Renal cortex interstitium (tissue), 11 donors: ENCODE measurements around the gene TULP4. TPM values are rescaled to one million over a fixed set of nuclear protein-coding genes. Genes with fewer than 3 reads are reported as not detected.
A peak's percentile ranks its signal among the peaks of the same experiment; 100 is the strongest.
"Not testable (repeated sequence)": the region's sequence is repeated elsewhere in the genome, so short reads cannot be mapped to it uniquely, and the experiment has no call there.

Experiments
- DNase-seq, 11 donors: peaks; one replicate each; pipeline ENCODE4 v3.0.0-alpha.2; 2013; ENCODE audit warnings: low read depth in 9 of 11, low spot score in 4 of 11; ENCODE audit errors: extremely low read depth in 1 of 11
- polyA plus RNA-seq, 3 donors: library from polyadenylated mRNA; unstranded; fragments of 120-200 nt; gene quantifications; one replicate each; pipeline ENCODE4 v1.2.1, GENCODE V29; 2013; ENCODE audit not compliant: insufficient read length in 3 of 3

The TULP4 gene
- polyA plus RNA-seq, 3 donors, result 21.1 to 21.8 (median 21.8) TPM

DNA sequence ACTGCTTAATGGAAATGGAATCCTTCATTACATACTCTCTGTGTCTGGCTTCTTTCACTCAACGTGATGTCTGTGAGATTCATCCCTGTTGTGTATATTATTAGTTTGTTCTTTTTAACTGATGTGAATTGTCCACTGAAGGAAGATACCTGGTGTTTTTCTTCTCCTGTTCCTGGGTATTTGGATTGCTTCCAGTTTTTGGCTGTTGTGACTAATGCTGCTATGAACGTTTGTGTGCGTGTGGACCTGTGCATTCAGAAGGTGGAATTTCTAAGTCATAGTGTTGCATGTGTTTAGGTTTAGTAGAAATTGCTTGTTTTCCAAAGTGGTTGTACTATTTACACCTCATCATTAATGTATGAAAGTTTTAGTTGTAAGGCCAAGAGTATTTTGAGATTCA, 3.8 kb downstream of the TULP4 start:
- DNase-seq, result no peak

DNA sequence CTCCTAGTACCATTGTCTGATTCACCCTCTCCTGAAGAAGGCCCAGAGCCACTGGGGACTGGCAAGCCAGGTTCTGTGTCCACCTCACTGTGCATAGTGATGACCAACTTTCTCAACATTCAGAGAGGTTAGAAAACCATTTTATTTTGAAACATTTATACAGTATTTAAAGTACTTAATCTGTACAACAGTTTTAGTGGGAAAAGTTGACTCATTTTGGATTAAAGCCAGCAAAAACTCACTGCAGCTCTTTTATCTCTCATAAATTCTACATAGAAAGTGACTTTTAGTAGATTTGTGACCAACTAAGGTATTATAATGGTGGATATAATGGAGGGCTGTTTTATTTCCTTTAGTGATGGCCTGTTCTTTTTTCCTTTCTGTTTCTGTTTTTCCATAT, 9.7 kb downstream of the TULP4 start:
- peak in 3 of 11 donors; percentile 9 to 15 (median 10) for DNase-seq

DNA sequence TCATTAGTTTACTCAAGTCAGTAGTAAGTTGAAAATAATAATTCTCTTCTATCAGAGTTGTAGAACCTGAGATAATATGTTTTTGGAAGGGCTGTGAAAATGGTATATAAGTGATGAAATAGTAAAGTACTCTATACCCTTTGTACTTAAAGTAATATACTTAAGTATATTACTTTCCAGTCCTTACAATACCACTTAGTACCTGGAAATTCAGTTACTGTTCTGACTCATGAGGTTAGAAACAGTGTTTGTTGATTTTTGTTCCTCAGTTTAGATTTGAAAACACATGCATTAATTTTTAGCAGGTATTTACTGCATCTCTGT, 10.1 kb downstream of the TULP4 start:
- DNase-seq, result no peak

DNA sequence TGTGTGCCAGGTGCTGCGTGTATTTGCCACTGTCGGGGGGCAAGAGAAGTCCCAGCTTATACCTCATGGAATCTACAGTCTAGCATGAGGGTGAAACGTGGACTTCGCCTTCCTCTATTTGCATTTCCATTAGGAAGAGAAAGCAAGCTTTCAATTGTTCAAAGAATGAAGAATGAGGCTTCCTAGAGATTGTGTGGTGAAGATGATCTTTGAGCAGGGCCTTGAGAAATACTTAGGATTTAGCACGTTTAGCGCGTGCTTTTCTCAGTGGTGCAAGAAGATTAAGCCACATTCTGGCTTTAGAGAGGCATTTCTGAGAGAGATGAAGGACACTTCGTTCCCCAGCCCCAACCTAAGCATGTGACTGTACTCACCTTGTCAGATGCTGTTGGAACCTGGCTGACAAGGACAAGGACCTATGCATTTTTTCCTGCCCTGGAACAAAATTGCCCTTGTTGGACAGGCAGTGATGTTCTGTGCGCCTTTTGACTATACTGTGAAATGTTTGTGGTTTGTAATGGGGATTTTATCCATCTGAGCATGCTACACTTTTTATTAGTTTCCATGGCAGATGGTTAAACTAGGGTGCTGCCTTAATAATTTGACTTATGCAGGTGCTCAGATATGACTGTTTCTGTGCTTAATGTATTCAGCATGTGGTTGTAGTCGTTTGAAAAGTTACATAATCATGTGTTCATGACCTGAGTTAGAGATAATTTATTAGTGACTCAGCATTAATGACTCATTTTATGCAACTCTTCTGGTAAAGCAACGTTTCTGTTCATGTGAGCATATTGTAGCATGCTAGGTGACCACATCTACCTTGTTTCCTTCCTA, 10.7 kb downstream of the TULP4 start:
- DNase-seq, result no peak

DNA sequence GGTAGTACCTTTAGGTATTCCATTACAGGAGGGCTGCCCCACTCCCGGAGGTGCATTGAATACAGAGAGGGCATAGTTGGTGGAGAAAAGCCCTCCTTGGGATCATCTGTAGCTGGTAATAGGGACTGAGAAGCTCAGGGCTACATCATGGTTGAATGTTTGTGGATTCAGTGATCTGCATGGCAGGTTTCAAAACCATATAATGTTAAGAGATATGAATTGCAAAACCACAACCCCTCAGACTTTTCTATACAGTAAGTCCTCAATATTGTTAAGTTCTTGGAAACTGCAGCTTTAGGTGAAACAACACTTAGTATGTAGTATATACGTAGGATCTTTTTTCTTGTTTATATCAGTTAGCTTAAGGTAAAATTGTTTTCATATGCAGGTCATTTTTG, 11.3 kb downstream of the TULP4 start:
- DNase-seq, result no peak

DNA sequence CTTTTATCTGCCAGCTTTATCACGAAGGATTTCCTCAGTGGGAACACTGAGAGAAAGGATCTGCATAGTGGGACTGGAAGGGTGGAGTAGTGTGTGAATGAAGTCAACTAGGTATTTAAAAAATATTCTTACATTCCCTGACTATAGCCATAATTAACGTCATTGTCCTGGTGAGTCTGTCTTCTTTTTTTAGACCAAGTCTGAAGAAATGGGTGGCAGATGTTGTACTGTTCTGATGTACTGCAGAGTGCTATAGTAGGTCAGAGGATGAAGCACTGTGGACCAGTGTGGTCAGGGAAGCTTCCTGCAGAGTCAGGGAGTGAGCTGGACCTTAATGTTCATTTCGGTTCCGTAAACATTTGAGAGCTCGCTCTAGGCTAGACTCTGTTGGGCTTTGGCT, 11.9 kb downstream of the TULP4 start:
- DNase-seq, result no peak

DNA sequence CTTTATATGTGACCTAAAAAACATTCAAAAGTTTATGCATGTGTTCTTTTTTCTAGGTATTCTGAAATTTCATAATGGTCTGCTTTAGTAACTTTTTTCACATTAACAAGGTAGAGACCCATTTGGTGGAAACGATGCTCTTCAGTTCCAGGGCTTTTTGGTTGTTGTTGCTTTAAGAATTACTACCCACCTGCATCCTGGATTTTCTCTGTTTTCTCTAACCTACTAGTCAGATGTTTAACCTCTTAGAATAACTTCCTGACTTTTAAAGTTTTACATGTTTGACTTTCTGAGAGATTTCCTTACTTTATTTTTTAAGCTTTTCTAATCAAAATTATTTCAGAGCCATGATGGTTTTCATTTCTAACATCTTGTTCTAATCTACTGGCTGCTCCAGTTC, 14.9 kb downstream of the TULP4 start:
- DNase-seq, result no peak

DNA sequence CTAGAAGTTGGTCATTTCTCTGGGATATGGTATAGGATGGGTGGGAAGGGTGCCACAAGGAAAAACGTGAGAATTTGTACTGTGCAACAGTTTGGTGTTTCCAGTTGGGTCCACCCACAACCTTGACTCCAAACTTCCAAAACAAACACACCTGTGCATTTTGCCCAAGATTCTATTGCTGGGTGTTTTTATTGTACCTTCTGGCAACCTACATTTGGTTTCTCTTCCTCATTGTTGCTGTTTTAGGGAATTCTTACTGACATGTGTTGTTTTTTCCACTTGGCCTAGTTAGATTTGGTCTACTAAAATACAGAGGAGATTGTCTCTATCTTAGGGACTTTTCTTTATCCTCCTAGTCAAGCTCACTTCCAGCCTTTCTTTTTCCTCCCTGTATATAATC, 16.7 kb downstream of the TULP4 start:
- no peak for DNase-seq

DNA sequence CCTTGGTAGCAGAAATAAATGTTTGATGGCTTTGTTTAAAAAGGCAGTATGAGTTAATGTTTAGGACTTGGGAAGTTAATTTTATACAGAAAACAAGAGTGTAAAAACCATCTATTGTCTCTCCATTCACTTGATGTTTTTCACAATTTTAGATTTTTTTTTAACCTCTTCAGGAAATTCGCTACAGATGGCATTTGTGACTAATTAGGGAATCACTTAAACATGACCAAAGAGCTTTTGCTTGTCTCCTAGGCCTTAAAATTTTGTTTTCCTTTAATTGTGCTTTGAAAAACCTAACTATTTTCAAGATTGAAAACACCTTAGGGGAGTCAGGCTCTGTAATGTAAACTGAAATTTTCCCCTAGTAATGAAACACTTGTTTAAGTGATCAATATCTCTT, 17.3 kb downstream of the TULP4 start:
- DNase-seq, result no peak

DNA sequence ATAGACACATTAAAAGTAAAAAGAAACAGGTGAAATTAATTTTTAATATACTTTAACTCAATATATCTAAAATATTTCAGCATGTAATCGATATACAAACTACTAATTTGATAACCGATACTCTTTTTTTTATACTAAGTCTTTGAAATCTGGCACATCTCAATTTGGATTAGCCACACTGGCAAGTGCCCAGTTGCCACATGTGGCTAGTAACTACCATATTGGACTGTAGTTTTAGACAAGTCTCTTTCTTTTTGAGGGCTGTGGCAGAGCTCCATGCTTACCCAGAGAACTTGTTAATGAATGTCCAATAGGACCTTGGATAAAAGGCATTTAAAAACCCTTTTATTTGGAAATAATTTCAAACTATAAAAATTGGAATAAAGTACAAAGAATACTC, 17.8 kb downstream of the TULP4 start:
- DNase-seq, result no peak

DNA sequence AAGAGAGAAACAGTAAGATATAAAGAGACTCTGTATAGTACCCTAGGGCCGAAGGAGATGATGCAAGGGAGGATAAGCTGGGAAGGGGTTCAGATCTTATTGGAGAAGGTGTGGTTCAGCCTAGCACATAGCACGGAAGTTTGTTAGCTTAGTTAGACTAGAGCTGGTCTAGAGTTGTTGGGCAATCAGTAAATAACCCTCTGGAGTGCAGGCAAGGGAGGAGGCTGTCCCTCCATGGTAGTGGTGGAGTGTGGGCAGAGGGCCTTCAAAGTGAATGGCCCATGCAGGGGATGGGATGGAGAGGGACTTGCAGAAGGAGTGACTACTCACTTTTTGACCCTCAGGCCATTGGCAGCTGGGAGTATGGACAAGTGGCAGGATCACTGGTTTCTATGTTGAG, 20.0 kb downstream of the TULP4 start:
- no peak for DNase-seq

DNA sequence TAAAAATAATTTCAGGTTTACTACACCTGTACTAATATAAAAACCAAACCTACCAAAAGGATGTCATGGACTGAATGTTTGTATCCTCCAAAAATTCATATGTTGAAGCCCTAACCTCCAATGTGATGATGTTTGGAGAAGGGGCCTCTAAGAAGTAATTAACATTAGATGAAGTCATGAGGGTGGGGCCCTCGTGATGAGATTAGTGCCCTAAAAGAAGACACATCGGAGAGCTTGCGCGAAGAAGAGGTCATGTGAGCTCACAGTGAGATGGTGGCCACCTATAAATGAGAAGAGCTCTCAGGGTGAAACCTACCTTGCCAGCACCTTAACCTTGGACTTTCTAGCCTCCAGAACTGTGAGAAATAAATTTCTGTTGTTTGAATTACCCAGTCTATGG, 20.8 kb downstream of the TULP4 start:
- no peak for DNase-seq

DNA sequence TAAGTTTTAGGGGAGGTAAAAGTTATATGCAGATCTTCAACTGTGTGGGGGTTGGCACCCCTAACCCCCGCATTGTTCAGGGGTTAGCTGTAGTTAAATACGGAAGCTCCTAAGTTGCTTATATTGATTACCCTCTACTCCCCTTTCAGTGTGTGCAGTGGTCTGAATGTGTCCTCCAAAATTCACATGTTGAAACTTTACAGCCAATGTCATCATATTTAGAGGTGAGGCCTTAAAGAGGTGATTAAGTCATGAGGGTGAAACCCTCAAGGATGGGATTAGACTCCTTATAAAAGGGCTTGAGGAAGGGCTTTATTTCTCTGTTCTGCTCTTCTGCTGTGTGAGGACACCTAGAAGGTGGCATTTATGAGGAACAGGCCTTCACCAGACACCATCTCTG, 22.3 kb downstream of the TULP4 start:
- no peak for DNase-seq

DNA sequence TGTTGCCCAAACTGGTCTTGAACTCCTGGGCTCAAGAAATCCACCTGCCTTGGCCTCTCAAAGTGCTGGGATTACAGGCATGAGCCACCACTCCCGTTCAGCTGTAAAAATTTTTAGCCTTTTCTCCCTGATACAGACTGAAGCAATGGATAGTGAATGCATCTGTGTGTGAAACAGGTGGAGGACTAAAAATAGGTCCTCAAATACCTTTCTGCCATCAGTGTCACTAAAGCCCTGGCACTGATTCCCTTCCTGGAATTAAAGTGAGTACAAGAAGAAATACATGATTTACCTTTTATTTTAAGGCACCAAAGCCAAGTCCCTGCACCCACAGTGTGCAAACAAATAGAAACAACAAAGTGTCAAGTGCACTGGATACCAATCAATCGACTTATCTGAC, 25.1 kb downstream of the TULP4 start:
- no peak for DNase-seq

DNA sequence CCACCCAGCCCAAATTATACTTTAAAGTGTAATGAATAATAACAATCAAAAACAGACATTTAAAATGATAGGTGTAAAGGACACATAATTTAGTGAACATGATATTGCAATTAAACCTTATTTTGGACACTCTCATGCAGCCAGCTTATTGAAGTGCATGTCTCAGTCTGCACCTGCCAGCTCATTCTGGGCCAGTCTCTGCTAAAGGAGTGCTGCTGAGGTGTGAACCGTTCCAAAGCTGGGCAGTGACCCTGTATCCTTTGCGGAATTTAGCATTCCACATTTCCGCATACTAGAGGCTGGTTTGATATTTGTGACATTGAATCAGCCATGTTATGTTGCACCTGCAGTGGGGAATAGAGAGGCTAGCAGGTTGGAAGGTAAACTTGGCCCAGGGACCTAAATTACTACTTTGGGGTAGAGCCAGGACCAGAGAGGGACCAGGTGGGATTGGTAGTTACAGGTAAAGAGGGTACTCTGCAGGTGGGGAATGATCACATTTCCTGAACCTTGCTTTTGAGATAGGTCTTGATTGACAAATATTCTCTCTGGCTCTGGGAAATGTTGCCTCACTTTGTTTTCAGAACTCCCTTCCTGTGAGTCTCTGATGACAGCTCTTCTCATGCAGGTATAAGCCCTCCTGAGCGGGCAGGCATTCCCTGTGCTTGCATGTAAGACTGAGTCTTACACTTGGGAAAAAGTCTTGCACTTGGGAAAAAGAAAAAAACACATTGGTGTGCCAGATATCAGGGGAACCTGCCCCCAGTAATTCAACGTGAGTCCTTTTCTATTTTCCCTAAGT, 26.2 kb downstream of the TULP4 start:
- no peak for DNase-seq

DNA sequence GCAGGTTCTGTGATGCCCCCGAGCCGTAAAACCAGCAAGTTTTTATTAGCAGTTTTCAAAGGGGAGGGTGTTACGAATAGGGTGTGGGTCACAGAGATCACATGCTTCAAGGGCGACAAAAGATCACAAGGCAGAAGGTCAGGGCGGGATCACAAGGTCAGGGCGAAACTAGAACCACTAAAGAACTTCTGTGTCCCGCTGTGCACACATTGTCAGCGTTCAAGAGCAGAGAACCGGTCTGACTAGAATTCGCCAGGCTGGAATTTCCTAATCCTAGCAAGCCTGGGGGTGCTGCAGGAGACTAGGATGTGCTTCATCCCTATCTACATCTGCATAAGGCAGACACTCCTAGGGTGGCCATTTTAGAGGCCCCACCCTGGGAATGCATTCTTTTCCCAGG, 26.9 kb downstream of the TULP4 start:
- DNase-seq, result not testable (repeated sequence)

DNA sequence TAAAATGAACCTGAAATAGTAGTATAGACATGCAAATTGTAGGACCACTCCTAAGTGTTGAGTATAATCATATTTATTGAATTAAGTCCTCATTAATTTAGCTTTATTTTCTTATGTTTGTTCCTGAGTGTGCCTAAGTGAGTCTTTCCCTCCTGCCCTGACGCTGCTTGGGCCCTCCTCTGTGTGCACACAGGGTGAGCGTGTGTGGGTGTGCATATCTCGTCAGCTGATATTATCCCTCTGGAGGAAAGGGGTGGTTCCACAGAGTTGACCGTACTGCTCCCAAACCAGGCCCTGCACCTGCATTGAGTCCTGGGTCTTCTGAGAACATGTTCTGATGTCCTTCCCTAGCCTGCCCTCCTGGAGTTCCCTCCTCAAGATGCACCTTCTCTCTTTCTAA, 28.0 kb downstream of the TULP4 start:
- DNase-seq, result no peak

DNA sequence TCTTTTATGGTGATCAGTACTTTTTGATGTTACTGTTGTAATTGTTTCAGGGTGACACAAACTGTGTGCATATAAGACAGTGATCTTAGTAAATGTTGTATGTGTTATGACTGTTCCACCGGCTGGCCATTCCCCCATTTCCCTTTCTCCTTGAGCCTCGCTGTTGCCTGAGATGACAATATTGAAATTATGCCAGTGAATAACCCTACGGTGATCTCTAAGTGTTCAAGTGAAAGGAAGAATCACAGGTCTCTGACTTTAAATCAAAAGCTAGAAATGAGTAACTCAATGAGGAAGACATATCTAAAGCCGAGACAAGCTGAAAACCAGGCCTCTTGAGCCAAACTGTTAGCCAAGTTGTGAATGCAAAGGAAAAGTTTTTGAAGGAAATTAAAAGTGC, 32.3 kb downstream of the TULP4 start:
- no peak for DNase-seq

DNA sequence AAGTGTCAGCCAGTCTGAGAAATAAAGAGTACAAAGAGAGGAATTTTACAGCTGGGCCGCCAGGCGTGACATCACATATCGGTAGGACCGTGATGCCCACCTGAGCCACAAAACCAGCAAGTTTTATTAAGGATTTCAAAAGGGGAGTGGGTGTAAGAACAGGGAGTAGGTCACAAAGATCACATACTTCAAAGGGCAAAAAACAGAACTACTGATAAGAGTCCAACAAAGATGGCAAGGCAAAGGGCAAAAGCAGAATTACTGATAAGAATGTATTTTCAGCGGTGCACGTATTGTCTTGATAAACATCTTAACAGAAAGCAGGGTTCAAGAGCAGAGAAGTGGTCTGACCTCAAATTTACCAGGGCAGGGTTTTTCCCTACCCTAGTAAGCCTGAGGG, 33.2 kb downstream of the TULP4 start:
- not testable (repeated sequence) for DNase-seq

DNA sequence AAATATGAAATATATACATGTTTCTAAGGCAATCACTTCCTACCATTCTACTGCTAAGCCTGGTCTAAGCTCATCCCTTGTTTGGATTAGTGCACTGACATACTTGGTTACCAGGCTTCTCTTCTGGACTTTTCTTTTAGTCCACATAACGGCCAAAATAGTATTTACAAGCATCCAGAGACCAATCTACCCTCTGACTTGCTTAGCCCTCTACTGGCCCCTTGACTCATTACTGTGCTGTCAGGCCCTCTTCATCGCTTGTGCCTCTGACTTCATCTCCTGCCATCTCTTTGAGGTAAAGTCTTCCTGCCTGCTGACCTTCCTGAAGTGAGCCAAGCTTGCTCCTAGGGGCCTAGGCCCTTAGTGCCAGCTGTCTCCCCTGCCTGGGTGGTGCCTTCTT, 35.1 kb downstream of the TULP4 start:
- no peak for DNase-seq
